ENCODE results near the gene GOLGA6D.
A peak's percentile ranks its signal among the peaks of the same experiment; 100 is the strongest.
"Not testable (repeated sequence)": the region's sequence is repeated elsewhere in the genome, so short reads cannot be mapped to it uniquely, and the experiment has no call there.

GOLGA6D gene

GRCh38 chr15:75332093-75332492 lies 49.5 kb downstream of the GOLGA6D start:
- DNase-seq (ENCODE audit: extremely low read depth in 1 of 2, low read depth in 1 of 2) = not testable (repeated sequence)

- not testable (repeated sequence) for DNase-seq (ENCODE audit: extremely low read depth in 1 of 2, low read depth in 1 of 2)
These were observed 51.2 kb downstream of the GOLGA6D start for GRCh38 chr15:75333654-75334419.

- no peak for DNase-seq (ENCODE audit: extremely low read depth in 1 of 2, low read depth in 1 of 2)
These were observed 52.7 kb downstream of the GOLGA6D start for GRCh38 chr15:75335313-75335704.

GRCh38 chr15:75335705-75336355 lies 53.2 kb downstream of the GOLGA6D start, which contains the start of gene COMMD4:
COMMD4 (plus strand) TSS chr15:75336063; CDS start chr15:75336090, 27 bp downstream.
- DNase-seq (ENCODE audit: extremely low read depth in 1 of 2, low read depth in 1 of 2) = peak; percentile 19 to 47

GRCh38 chr15:75338661-75339240 lies 56.1 kb downstream of the GOLGA6D start:
- no peak for DNase-seq (ENCODE audit: extremely low read depth in 1 of 2, low read depth in 1 of 2)

GRCh38 chr15:75339531-75340240 lies 57.1 kb downstream of the GOLGA6D start:
- DNase-seq (ENCODE audit: extremely low read depth in 1 of 2, low read depth in 1 of 2) = no peak

GRCh38 chr15:75342221-75342620 lies 59.6 kb downstream of the GOLGA6D start:
- no peak for DNase-seq (ENCODE audit: extremely low read depth in 1 of 2, low read depth in 1 of 2)

- DNase-seq (ENCODE audit: extremely low read depth in 1 of 2, low read depth in 1 of 2) = not testable (repeated sequence)
These were observed 61.3 kb downstream of the GOLGA6D start for GRCh38 chr15:75343953-75344352.
